ENCODE results near the gene SLC43A1. TPM values are rescaled to one million over a fixed set of nuclear protein-coding genes. Genes with fewer than 3 reads are reported as not detected.

Gene SLC43A1
- total and polyA plus RNA-seq, 2 of the 4 experiments (the other 2 are of a cell fraction), result 10.0 to 17.0 TPM

GRCh38 chr11:57471496-57471895 is 44.0 kb downstream of the SLC43A1 start:
- H3K4me1 ChIP-seq (ENCODE audit: control insufficient read depth, insufficient read depth, low read length), result no peaks in the 10 kb centered on the region
- DNase-seq (no peak), ATAC-seq (ENCODE audit: low read depth) (no peak)
- no peak overlapping the region for H3K23ac ChIP-seq (ENCODE audit: low read depth, low read length)
- no peaks in the 10 kb centered on the region for H3K79me1 ChIP-seq (ENCODE audit: low read depth in 1 of 2, low read length in 2 of 2)
- TF ChIP-seq RCOR1 (IDR thresholded peaks at IDR 0.05; ENCODE audit: insufficient replicate concordance, low read length), result no peak
- BruUV-seq (replicated peaks), result no TSS peak
- intact Hi-C loops (cut with micrococcal nuclease) (no loop called here), in situ Hi-C loops (cut with MboI; ENCODE audit: low sequenced_read_pairs) (no loop called here), dilution Hi-C loops (cut with HindIII; ENCODE audit: low sequenced_read_pairs, unreplicated experiment) (no loop called here)
- no peak overlapping the region for H2BK15ac ChIP-seq (ENCODE audit: low read depth, low read length)
- H4K5ac ChIP-seq (ENCODE audit: low read depth, low read length), result no peak overlapping the region
- H2AK9ac ChIP-seq (replicated peaks; ENCODE audit: low read depth, low read length, poor library complexity), result no peak overlapping the region
- no peaks in the 10 kb centered on the region for H3K9me1 ChIP-seq (ENCODE audit: insufficient read depth, low read length)
- no peak overlapping the region for H3K4me3 ChIP-seq (ENCODE audit: insufficient read depth, low read depth, low read length)
- H3K9me3 ChIP-seq (ENCODE audit: control insufficient read depth, insufficient read depth, low read length), result no peaks in the 10 kb centered on the region
- no peaks in the 10 kb centered on the region; the same call in 1 of the 2 replicates for H4K20me1 ChIP-seq (ENCODE audit: insufficient read depth, low read length)
- H3K18ac ChIP-seq (ENCODE audit: low read depth, low read length), result no peak overlapping the region
- no peak overlapping the region for H2BK5ac ChIP-seq (ENCODE audit: low read depth, low read length, poor library complexity, severe bottlenecking)
- WGBS, 2 experiments (ENCODE audit: extremely low coverage in 2 of 2, insufficient read length in 1 of 2), result no CpG with 5 or more reads among the region's 3 CpGs
- H4K8ac ChIP-seq (ENCODE audit: low read depth in 2 of 2, low read length in 2 of 2), result no peak overlapping the region
- H2BK120ac ChIP-seq (ENCODE audit: low read depth, low read length), result no peak overlapping the region
- H4K91ac ChIP-seq (ENCODE audit: insufficient read depth, low read depth, low read length), result no peak overlapping the region
- no peak overlapping the region for H3K4me2 ChIP-seq (ENCODE audit: low read depth, low read length)
- H2AFZ ChIP-seq (replicated peaks; ENCODE audit: low read length, poor library complexity), result no peak overlapping the region
- H3K9ac ChIP-seq (ENCODE audit: low read depth, low read length), result no peak overlapping the region
- H3K36me3 ChIP-seq (ENCODE audit: control insufficient read depth, insufficient read depth, low read length), result no peaks in the 10 kb centered on the region
- no peak overlapping the region for H2AK5ac ChIP-seq (ENCODE audit: low read depth, low read length)
- no peak overlapping the region for H2BK20ac ChIP-seq (ENCODE audit: low read depth, low read length)
- H3K27ac ChIP-seq (ENCODE audit: insufficient read depth, low read length), result no peak overlapping the region
- peaks cover 21% of the 10 kb centered on the region for H3K27me3 ChIP-seq (ENCODE audit: control insufficient read depth, insufficient read depth, low read length)
- no peak overlapping the region for H3K56ac ChIP-seq (ENCODE audit: extremely low read depth, insufficient read depth, low read length)
- ChIA-PET POLR2A (ENCODE audit: unreplicated experiment) (no interaction called here), CTCF (no interaction called here)
- H3K4ac ChIP-seq (ENCODE audit: low read depth, low read length), result no peak overlapping the region
- no peak overlapping the region for H3K14ac ChIP-seq (replicated peaks; ENCODE audit: low read depth, low read length)
